ENCODE results near the gene HOXA1.

HOXA1 gene

GRCh38 chr7:27103489-27104226, 7.9 kb upstream of the HOXA1 start:
- no peak for DNase-seq

DNA sequence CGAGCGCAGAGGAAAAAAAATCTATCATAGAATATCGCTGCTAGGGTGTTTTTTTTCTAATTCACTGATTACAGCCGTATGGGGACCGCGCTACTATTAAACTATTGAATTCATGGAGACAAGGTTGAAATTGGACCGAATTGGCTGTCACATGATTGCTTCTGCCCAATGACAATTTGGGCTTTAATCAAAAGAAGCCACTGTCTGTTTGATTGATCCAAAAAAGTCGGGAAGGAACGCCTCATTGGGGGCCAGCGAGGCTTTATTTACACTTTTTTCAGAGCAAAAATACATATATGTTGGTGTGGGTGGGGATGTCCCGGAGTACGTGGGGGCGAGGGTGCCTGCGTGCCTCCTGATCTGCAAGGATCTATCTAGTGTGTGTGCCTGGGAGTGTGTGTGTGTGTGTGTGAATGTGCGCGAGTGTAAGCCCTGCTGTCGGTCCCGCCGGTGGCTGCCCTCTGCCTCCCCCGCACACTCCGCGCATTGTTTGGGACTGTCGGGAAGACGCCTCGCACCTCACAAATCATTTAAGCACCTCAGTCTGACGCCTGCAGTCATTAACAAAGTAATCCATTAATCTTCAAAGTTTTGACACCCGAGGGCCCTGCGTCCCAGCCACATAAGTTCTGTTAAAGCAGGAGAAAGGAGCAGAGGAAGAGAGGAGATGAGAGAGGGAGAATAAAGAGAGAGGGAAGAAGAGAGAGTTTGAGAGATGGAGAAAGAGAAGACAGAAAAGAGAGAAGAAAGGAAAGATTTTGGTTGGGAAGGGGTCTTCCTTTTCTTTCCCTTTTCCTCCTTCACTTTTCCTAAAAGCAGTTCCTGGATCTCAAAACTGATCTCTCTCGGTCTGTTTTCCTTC, 7.0 kb upstream of the HOXA1 start, which contains the start of gene HOXA2:
HOXA2 (minus strand) TSS at position 103 of the 862 bp plus-strand sequence. CDS start 183 bp downstream, outside the sequence.
- DNase-seq: no peak

GRCh38 chr7:27101957-27102580, 6.3 kb upstream of the HOXA1 start:
- no peak for DNase-seq

- DNase-seq: no peak
Observed at GRCh38 chr7:27101171-27101956, 5.6 kb upstream of the HOXA1 start.

DNA sequence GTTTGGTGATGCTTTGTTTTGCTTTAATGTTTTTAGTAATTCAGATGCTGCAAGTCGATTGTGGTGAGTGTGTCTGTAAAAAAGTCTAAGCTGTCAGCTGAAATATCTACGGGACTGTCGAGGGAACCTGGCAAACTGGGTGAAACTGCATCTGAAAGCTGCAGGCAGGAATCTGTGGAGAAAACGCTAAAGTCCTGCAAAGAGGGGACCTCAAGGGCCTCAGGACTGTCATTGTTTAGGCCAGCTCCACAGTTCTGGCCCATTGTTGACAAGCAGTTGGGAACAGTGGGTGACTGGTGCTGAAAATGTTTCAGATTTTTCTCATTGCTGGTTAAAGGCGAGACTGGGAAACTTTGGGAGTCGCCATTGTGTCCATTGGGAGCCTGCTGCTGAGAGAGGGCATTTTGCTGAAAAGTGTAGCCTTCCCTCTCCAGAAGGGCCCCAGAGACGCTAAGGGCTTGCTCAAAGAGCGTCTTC, 4.9 kb upstream of the HOXA1 start:
- no peak for DNase-seq

GRCh38 chr7:27099453-27100370, 3.9 kb upstream of the HOXA1 start:
- no peak for DNase-seq

DNA sequence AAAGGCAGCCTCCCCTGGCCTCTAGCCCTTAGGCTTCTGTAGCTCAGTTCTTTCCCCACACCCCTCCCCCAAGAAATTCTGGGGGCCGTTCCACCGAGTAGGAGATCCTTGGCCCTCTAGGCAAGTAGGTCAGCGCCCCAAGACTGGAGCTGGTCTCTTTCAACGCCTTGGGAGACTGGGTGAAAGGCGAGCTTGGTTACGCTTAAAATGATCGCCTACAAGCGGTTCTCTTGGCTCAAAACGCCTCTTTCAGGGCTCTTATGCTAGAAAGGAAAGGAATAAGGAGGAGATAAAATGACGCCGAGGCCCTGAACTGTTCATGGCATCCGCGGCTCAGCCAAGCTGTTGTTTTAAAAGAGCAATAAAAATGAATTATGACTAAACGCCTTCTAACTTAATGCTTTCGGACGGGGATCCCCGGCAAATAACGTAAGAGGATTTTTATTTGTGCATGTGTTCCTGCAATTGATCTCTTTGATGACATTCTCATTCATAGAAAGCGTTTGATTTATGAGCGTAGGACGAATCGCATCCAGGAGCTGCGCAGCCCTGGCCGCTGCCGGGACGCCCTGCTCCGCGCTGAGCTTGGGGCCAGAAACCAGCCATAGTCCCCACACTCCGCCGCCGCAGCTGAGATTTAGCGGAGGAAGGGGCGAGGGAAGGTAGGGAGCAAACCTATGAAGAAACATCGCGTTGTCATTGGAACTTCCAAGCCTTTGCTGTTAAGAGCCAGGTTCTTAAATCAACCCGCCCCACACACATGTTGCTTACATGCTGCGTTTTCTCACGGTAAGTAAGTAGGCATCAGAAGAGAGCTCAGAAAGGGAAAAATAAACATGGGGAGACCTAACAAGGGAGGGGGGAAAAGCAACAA, 3.0 kb upstream of the HOXA1 start:
- DNase-seq: no peak

- no peak for DNase-seq
Observed at GRCh38 chr7:27097686-27098577, 2.1 kb upstream of the HOXA1 start.

GRCh38 chr7:27096768-27097514, 1.1 kb upstream of the HOXA1 start:
- peak; percentile 28 for DNase-seq

DNA sequence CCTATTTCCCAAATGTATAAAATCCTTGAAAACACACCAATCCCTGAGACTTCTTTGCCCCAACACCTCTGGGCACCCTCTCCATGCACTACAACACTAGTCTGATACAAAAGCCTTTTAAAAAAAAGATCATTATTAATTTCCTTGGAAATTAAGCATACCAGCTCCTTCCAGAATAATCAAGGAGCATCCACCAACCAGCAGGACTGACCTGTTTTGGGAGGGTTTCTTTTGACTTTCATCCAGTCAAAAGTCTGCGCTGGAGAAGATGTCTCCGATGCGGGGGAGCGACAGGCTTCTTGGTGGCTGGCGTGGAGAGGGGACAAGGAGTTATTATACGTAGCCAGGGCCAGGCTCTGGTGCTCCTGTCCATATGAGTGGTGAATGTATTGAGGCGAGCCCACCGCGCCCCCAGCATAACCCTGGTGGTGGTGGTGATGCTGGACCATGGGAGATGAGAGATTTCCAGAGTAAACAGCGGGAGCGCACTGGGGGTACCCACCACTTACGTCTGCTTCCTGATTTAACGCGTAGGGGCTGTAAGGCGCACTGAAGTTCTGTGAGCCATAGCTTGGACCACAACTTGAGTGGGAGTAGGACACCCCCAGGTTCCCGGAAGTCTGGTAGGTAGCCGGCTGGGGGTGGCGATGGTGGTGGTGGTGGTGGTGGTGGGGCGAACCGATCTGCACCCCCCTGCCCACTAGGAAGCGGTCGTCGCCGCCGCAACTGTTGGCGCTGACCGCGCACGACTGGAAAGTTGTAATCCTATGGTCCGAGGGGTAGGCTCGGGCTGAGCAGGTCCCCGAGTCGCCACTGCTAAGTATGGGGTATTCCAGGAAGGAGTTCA, 527 bp downstream of the HOXA1 start:
- DNase-seq: no peak

DNA sequence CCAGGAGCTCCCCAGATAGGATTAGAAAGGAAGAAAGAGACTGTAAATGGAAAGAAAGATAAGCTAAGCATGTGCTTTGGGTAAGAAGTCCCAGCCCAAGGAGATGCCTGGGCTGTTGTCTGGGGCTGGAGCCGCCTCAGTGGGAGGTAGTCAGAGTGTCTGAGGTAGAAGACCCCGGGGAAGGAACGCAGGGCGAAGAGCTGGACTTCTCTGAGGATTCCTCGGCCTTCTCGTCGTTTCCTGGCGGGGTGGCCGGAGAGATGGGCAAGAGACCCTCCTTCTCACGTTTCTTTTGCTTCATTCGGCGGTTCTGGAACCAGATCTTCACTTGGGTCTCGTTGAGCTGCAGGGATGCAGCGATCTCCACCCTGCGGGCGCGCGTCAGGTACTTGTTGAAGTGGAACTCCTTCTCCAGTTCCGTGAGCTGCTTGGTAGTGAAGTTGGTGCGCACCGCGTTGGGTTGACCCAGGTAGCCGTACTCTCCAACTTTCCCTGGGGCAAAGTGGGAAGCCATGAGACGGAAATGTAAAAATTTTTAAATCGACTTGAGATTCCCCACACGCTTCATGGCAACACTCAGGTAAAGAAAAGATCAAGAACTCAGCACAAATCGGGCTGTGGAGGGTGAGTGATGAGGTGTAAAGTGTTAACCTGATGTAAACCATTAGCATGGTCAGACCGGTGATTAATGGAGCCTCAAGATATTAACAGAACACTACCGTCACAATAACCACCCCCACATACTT, 1.3 kb downstream of the HOXA1 start:
- DNase-seq: no peak

DNA sequence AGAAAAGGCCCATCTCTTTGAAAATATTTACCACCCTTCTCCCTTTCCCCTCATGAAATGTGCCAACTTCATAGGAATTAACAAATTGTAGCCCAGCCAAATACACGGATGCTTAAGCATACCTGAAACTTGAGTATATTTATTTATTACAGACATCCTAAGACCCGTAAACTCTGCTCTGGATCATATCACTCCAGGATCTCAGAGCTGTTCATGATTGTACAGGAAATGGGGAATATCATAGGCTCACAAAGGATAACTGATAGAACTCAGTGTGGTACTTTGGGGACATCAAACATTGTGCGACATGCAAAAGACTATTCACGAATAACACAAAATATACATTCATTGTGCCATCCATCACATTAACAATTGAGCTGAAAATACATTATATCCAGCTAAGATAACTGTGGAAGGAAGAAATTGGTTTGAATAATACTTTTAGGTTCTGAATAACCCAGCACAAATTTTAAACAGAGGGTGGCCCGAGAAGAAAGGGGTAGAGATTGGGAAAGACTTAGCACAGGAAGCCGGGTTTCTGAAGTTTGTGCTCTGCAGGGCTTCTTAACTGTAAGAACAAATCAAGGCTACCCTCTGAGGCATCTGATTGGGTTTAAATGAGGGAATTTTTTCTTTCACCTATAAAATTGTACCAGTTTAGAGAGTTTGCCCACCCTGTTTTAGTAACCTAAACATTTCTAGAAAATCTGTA, 2.5 kb downstream of the HOXA1 start:
- no peak for DNase-seq

GRCh38 chr7:27092819-27093110, 3.0 kb downstream of the HOXA1 start:
- no peak for DNase-seq

DNA sequence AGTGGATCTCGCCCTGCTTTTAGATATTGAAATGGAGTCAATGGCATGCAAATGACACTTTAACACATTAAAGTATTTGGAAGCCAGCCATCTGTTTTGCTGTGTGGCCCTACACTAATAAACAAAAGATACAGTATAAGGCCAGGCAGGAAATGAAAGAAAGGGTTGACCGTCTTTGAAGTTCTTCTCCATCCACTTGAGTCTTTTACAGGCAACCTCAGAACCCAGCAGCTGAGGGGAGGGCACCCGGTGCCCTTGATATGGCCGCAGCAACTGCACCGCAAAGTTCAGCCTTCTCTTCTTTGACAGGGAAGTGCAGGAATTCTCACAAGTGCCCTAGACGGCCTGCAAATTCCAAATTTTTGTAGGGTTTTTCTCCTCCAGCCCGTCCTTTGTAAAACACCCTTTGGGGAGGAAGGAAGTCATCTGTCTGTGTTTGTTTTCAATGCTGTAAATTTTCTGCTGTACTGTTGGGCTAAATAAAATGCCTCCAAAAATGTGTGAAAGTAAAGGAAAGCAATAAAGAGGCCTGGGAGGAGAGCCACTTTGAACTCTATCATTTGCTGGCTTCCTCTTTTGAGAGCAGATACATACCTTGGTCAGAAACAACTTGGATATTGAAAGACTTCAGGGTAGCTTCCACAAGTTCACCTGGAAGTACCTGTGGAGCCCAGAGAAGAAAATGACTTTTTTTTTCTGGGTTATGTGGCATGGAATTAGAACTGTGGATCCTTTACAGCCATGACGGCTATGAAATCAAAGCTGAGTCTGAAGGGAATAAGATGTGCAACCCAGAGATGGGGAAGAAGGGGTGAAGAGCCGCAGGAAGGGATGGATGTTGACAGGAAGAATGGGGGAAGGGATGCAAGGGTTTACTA, 3.6 kb downstream of the HOXA1 start:
- DNase-seq: no peak

DNA sequence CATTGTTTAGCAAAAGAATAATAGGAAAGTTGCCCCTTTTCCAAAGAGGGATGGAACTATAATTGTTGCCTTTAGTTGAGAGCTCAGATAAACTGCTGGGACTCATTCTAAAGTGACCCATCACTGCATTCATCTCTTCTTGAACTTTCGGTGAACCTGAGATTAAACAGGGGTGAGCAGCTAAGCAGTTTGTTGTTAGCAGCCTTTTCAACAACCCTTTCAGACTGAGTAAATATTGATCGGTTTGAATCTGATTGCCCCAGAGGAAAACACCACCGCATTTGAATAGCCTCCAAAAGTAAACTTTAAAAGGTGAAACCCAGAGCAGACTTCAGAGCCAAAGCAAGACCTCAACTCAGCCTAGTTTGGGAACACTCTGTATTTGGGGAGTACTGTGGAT, 4.7 kb downstream of the HOXA1 start:
- no peak for DNase-seq

Data from NCI-H1694 treated with DMSO at 0.1 percent for 48 hours (cell line).